ENCODE measurements around the gene BCAR3. TPM values are rescaled to one million over a fixed set of nuclear protein-coding genes. Genes with fewer than 3 reads are reported as not detected.

Gene BCAR3
- total RNA-seq, 5 donors from 2014 or later (not counting 1 experiment from before 2014, with no cell fraction given), result 0.63 to 2.5 (median 1.4) TPM

DNA sequence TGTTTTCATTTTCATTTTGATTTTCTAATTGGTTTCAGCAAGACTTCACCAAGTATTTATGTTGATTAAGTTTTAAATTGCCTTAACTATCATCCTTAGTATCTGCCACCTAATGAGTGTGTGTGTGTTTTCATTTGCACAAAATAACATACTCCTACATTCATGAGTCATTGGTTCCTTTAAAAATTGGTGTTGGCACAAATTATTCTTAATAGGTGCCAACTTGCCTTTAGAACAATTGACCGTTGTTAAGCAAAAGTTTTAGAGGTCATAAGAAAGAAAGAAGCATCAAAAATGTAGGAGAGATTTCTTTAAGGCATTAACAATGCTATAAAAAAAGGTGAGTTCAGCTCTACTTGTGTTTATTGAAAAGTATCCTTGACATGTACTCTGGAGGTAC, 156.2 kb downstream of the BCAR3 start:
- no peak for ATAC-seq (replicated peaks in 1 of 4)
- Mint-ChIP-seq H3K4me1 (no peaks in the 10 kb centered on the region), H3K27me3 (peaks cover 0 to 7% of the 10 kb centered on the region in 2 donors), H3K36me3 (no peaks in the 10 kb centered on the region), H3K9me3 (no peaks in the 10 kb centered on the region), H3K27ac (no peak overlapping the region), H3K4me3 (no peak overlapping the region)
- no peak for DNase-seq
- Histone ChIP-seq H3K27ac (ENCODE audit: low read length) (no peak overlapping the region), H3K27me3 (replicated peaks in 1 of 2; ENCODE audit: control insufficient read depth in 2 of 2, extremely low read depth in 1 of 2, insufficient read depth in 2 of 2, low read length in 1 of 2) (no peaks in the 10 kb centered on the region), H3K4me3 (ENCODE audit: control insufficient read depth in 1 of 2, extremely low read depth in 1 of 2, low read length in 1 of 2) (no peak overlapping the region), H3K36me3 (ENCODE audit: control insufficient read depth in 2 of 2, extremely low read depth in 1 of 2, insufficient read depth in 1 of 2, low read length in 1 of 2) (no peaks in the 10 kb centered on the region), H3K9me3 (no peaks in the 10 kb centered on the region), H3K4me1 (ENCODE audit: control insufficient read depth in 1 of 2, extremely low read depth in 1 of 2, insufficient read depth in 2 of 2, low read length in 2 of 2) (no peaks in the 10 kb centered on the region)
- ChIA-PET CTCF (no interaction called here), POLR2A (interaction anchor here in 1 of 2 donors (0.5 kb wide), 1 partner anchor 8 kb away, joined by 6 read pairs; no protein-coding TSS in a partner anchor)
- WGBS (ENCODE audit: insufficient coverage), result no CpG with 5 or more reads among the region's 1 CpG

DNA sequence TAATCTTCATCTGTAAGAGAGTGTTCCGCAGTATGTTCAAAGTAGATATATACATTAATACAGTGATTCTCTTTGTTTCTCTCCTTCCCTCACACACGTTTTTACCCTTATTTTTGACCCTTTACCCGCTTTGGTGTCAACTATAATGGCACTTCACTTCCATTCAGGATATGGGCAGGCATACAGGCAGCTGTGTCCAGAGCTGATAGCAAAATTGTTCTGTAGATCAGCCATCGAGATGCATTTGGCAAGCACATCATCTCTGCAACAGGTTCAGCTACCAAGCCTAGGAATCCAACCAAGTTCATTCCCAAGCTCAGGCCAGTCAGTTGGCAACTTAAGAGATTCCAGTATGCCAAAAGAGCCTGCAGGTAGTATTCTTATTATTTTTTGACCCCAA, 158.9 kb downstream of the BCAR3 start:
- H3K9me3 Mint-ChIP-seq, result no peaks in the 10 kb centered on the region
- Histone ChIP-seq H3K27ac (ENCODE audit: low read length) (no peak overlapping the region), H3K27me3 (replicated peaks in 1 of 2; ENCODE audit: control insufficient read depth in 2 of 2, extremely low read depth in 1 of 2, insufficient read depth in 2 of 2, low read length in 1 of 2) (no peaks in the 10 kb centered on the region), H3K4me3 (ENCODE audit: control insufficient read depth in 1 of 2, extremely low read depth in 1 of 2, low read length in 1 of 2) (no peak overlapping the region), H3K9me3 (no peaks in the 10 kb centered on the region), H3K4me1 (ENCODE audit: control insufficient read depth in 1 of 2, extremely low read depth in 1 of 2, insufficient read depth in 2 of 2, low read length in 2 of 2) (no peaks in the 10 kb centered on the region), H3K36me3 (ENCODE audit: control insufficient read depth in 2 of 2, extremely low read depth in 1 of 2, insufficient read depth in 1 of 2, low read length in 1 of 2) (no peaks in the 10 kb centered on the region)
- ChIA-PET CTCF (no interaction called here), POLR2A (no interaction called here)
- H3K27ac Mint-ChIP-seq, result no peak overlapping the region
- DNase-seq (no peak), ATAC-seq (replicated peaks in 1 of 4) (no peak)
- no peak overlapping the region for H3K4me3 Mint-ChIP-seq
- WGBS (ENCODE audit: insufficient coverage), result 86% methylated on average over 2 of the region's 4 CpGs
- H3K27me3 Mint-ChIP-seq, result peaks cover 0 to 3% of the 10 kb centered on the region in 2 donors
- H3K36me3 Mint-ChIP-seq, result no peaks in the 10 kb centered on the region
- no peaks in the 10 kb centered on the region for H3K4me1 Mint-ChIP-seq

- H3K9me3 ChIP-seq, result no peaks in the 10 kb centered on the region
- no peaks in the 10 kb centered on the region for H3K4me1 Mint-ChIP-seq
Measured at GRCh38 chr1:93521618-93522017, 160.0 kb downstream of the BCAR3 start.

GRCh38 chr1:93519199-93519829, 162.3 kb downstream of the BCAR3 start:
- no peak overlapping the region for H3K27ac Mint-ChIP-seq
- H3K36me3 Mint-ChIP-seq, result no peaks in the 10 kb centered on the region
- Histone ChIP-seq H3K9me3 (no peaks in the 10 kb centered on the region), H3K27ac (ENCODE audit: low read length) (no peak overlapping the region), H3K4me1 (ENCODE audit: control insufficient read depth in 1 of 2, extremely low read depth in 1 of 2, insufficient read depth in 2 of 2, low read length in 2 of 2) (no peaks in the 10 kb centered on the region), H3K36me3 (ENCODE audit: control insufficient read depth in 2 of 2, extremely low read depth in 1 of 2, insufficient read depth in 1 of 2, low read length in 1 of 2) (no peaks in the 10 kb centered on the region), H3K27me3 (replicated peaks in 1 of 2; ENCODE audit: control insufficient read depth in 2 of 2, extremely low read depth in 1 of 2, insufficient read depth in 2 of 2, low read length in 1 of 2) (no peaks in the 10 kb centered on the region), H3K4me3 (ENCODE audit: control insufficient read depth in 1 of 2, extremely low read depth in 1 of 2, low read length in 1 of 2) (no peak overlapping the region)
- no peaks in the 10 kb centered on the region for H3K4me1 Mint-ChIP-seq
- POLR2A ChIA-PET, result no interaction called here
- 57% methylated on average over 2 of the region's 3 CpGs for WGBS (ENCODE audit: insufficient coverage)
- ATAC-seq (replicated peaks in 1 of 4) (no peak), DNase-seq (no peak)
- H3K27me3 Mint-ChIP-seq, result peaks cover 0 to 1% of the 10 kb centered on the region in 2 donors
- no peaks in the 10 kb centered on the region for H3K9me3 Mint-ChIP-seq
- no peak overlapping the region for H3K4me3 Mint-ChIP-seq
- CTCF ChIA-PET, result interaction anchor here in 1 of 2 donors (0.5 kb wide), 1 partner anchor 58 kb away, joined by 3 read pairs; no protein-coding TSS in a partner anchor

More at GRCh38 chr1:93521618-93522017, 160.0 kb downstream of the BCAR3 start:
- Mint-ChIP-seq H3K27me3 (peaks cover 0 to 5% of the 10 kb centered on the region in 2 donors), H3K27ac (no peak overlapping the region), H3K9me3 (no peaks in the 10 kb centered on the region), H3K36me3 (no peaks in the 10 kb centered on the region), H3K4me3 (no peak overlapping the region)
- ChIA-PET CTCF (no interaction called here), POLR2A (no interaction called here)
- no peak overlapping the region for H3K27ac ChIP-seq (ENCODE audit: low read length)
- no peak for DNase-seq
- no CpG with 5 or more reads among the region's 2 CpGs for WGBS (ENCODE audit: insufficient coverage)
- H3K27me3 ChIP-seq (replicated peaks in 1 of 2; ENCODE audit: control insufficient read depth in 2 of 2, extremely low read depth in 1 of 2, insufficient read depth in 2 of 2, low read length in 1 of 2), result no peaks in the 10 kb centered on the region
- H3K36me3 ChIP-seq (ENCODE audit: control insufficient read depth in 2 of 2, extremely low read depth in 1 of 2, insufficient read depth in 1 of 2, low read length in 1 of 2), result no peaks in the 10 kb centered on the region
- no peak overlapping the region for H3K4me3 ChIP-seq (ENCODE audit: control insufficient read depth in 1 of 2, extremely low read depth in 1 of 2, low read length in 1 of 2)
- no peaks in the 10 kb centered on the region for H3K4me1 ChIP-seq (ENCODE audit: control insufficient read depth in 1 of 2, extremely low read depth in 1 of 2, insufficient read depth in 2 of 2, low read length in 2 of 2)
- ATAC-seq (replicated peaks in 1 of 4), result no peak

- H3K27me3 ChIP-seq (replicated peaks in 1 of 2; ENCODE audit: control insufficient read depth in 2 of 2, extremely low read depth in 1 of 2, insufficient read depth in 2 of 2, low read length in 1 of 2), result no peaks in the 10 kb centered on the region
- H3K36me3 ChIP-seq (ENCODE audit: control insufficient read depth in 2 of 2, extremely low read depth in 1 of 2, insufficient read depth in 1 of 2, low read length in 1 of 2), result no peaks in the 10 kb centered on the region
- no peak for ATAC-seq (replicated peaks in 1 of 4)
- POLR2A ChIA-PET, result no interaction called here
- no peaks in the 10 kb centered on the region for H3K4me1 ChIP-seq (ENCODE audit: control insufficient read depth in 1 of 2, extremely low read depth in 1 of 2, insufficient read depth in 2 of 2, low read length in 2 of 2)
- no peaks in the 10 kb centered on the region for H3K4me1 Mint-ChIP-seq
- H3K4me3 Mint-ChIP-seq, result no peak overlapping the region
- H3K4me3 ChIP-seq (ENCODE audit: control insufficient read depth in 1 of 2, extremely low read depth in 1 of 2, low read length in 1 of 2), result no peak overlapping the region
- H3K9me3 Mint-ChIP-seq, result no peaks in the 10 kb centered on the region
- CTCF ChIA-PET, result no interaction called here
- DNase-seq, result no peak
- peaks cover 0 to 1% of the 10 kb centered on the region in 2 donors for H3K27me3 Mint-ChIP-seq
- H3K27ac ChIP-seq (ENCODE audit: low read length), result no peak overlapping the region
- no peaks in the 10 kb centered on the region for H3K9me3 ChIP-seq
- H3K27ac Mint-ChIP-seq, result no peak overlapping the region
- H3K36me3 Mint-ChIP-seq, result no peaks in the 10 kb centered on the region
Measured at GRCh38 chr1:93518516-93518915, 163.1 kb downstream of the BCAR3 start.

GRCh38 chr1:93516164-93516563, 165.5 kb downstream of the BCAR3 start:
- Histone ChIP-seq H3K4me1 (ENCODE audit: control insufficient read depth in 1 of 2, extremely low read depth in 1 of 2, insufficient read depth in 2 of 2, low read length in 2 of 2) (no peaks in the 10 kb centered on the region), H3K36me3 (ENCODE audit: control insufficient read depth in 2 of 2, extremely low read depth in 1 of 2, insufficient read depth in 1 of 2, low read length in 1 of 2) (no peaks in the 10 kb centered on the region), H3K27me3 (replicated peaks in 1 of 2; ENCODE audit: control insufficient read depth in 2 of 2, extremely low read depth in 1 of 2, insufficient read depth in 2 of 2, low read length in 1 of 2) (no peaks in the 10 kb centered on the region), H3K9me3 (no peaks in the 10 kb centered on the region), H3K27ac (ENCODE audit: low read length) (no peak overlapping the region), H3K4me3 (ENCODE audit: control insufficient read depth in 1 of 2, extremely low read depth in 1 of 2, low read length in 1 of 2) (no peak overlapping the region)
- H3K4me1 Mint-ChIP-seq, result no peaks in the 10 kb centered on the region
- 82% methylated on average over 3 of the region's 5 CpGs for WGBS (ENCODE audit: insufficient coverage)
- H3K36me3 Mint-ChIP-seq, result no peaks in the 10 kb centered on the region
- DNase-seq (no peak), ATAC-seq (replicated peaks in 1 of 4) (no peak)
- POLR2A ChIA-PET, result no interaction called here
- H3K9me3 Mint-ChIP-seq, result no peaks in the 10 kb centered on the region
- H3K27ac Mint-ChIP-seq, result no peak overlapping the region
- H3K4me3 Mint-ChIP-seq, result no peak overlapping the region
- CTCF ChIA-PET, result no interaction called here
- peaks cover 0 to 1% of the 10 kb centered on the region in 2 donors for H3K27me3 Mint-ChIP-seq

Data from T-cell (primary cell).